OCI-LY7 (cell line): ENCODE results near the gene IGFLR1. TPM values are rescaled to one million over a fixed set of nuclear protein-coding genes. Genes with fewer than 3 reads are reported as not detected.

ENCODE experiments used
- BruUV-seq: library from RNA; stranded (reverse); fragments of 400-500 nt; replicated peaks from 2 replicates; lab custom pipeline; 2021; lab: Mats Ljungman, UMichigan
- CTCF ChIA-PET: fragments of 300-600 bp; sonication (Branson Sonifier 250); formaldehyde crosslinking; loops from one replicate; lab custom pipeline; 2022; ENCODE audit warnings: antibody characterized with exemption; ENCODE audit not compliant: unreplicated experiment; lab: Charles Lee
- POLR2A ChIA-PET: fragments of 300-600 bp; sonication (Branson Sonifier 250); formaldehyde crosslinking; loops from one replicate; lab custom pipeline; 2022; ENCODE audit warnings: antibody characterized with exemption; lab: Charles Lee
- DNase-seq: peaks from one replicate; pipeline ENCODE4 v3.0.0-alpha.2; 2015; ENCODE audit warnings: low spot score
- H2AFZ ChIP-seq: fragments of 200-600 bp; sonication (generic), shearing (Covaris generic); 2 replicates; pipeline ENCODE4 v1.6.1; 2014; ENCODE audit warnings: mild to moderate bottlenecking, antibody characterized with exemption, low read length, moderate library complexity
- H3K27ac ChIP-seq: fragments of 200-600 bp; sonication (generic); 2 replicates; pipeline ENCODE4 v1.5.1; 2014; ENCODE audit warnings: mixed run types, low read depth, mild to moderate bottlenecking, moderate library complexity, low read length, inconsistent platforms; ENCODE audit not compliant: poor library complexity, severe bottlenecking
- H3K36me3 ChIP-seq: fragments of 200-600 bp; sonication (generic); 2 replicates; pipeline ENCODE4 v1.6.1; 2014; ENCODE audit warnings: mild to moderate bottlenecking, antibody characterized with exemption, low read length, moderate library complexity, mixed read lengths; ENCODE audit not compliant: insufficient read depth
- H3K4me1 ChIP-seq: fragments of 200-600 bp; sonication (generic); 2 replicates; pipeline ENCODE4 v1.5.1; 2014; ENCODE audit warnings: mild to moderate bottlenecking, low read length; ENCODE audit not compliant: insufficient read depth, poor library complexity, severe bottlenecking
- H3K4me2 ChIP-seq: fragments of 200-600 bp; sonication (generic); 2 replicates; pipeline ENCODE4 v1.6.1; 2014; ENCODE audit warnings: mild to moderate bottlenecking, low read length
- H3K4me3 ChIP-seq: fragments of 200-600 bp; sonication (generic); 2 replicates; pipeline ENCODE4 v1.5.1; 2014; ENCODE audit warnings: mild to moderate bottlenecking, low read depth, low read length; ENCODE audit not compliant: poor library complexity, severe bottlenecking
- H3K79me2 ChIP-seq: fragments of 200-600 bp; sonication (generic); 2 replicates; pipeline ENCODE4 v1.6.1; 2016; ENCODE audit warnings: low read depth, mild to moderate bottlenecking, low read length, moderate library complexity, mixed read lengths; ENCODE audit not compliant: insufficient read depth
- H3K9me2 ChIP-seq: fragments of 200-600 bp; sonication (generic); 2 replicates; pipeline ENCODE4 v1.6.1; 2016; ENCODE audit warnings: mild to moderate bottlenecking, low read length, mixed read lengths; ENCODE audit not compliant: insufficient read depth
- H3K9me3 ChIP-seq: fragments of 200-600 bp; sonication (generic); 2 replicates; pipeline ENCODE4 v1.6.1; 2014; ENCODE audit warnings: mild to moderate bottlenecking, mixed run types, low read length, mixed read lengths
- H4K20me1 ChIP-seq: fragments of 200-600 bp; sonication (generic); 2 replicates; pipeline ENCODE4 v1.6.1; 2014; ENCODE audit warnings: mild to moderate bottlenecking, antibody characterized with exemption, low read length, moderate library complexity, mixed read lengths; ENCODE audit not compliant: insufficient read depth
- EZH2phosphoT487 ChIP-seq: fragments of 200-600 bp; sonication (generic); IDR thresholded peaks from 2 replicates; pipeline ENCODE4 v1.6.1; 2018; ENCODE audit warnings: low read depth, borderline replicate concordance, mild to moderate bottlenecking, mixed run types, antibody characterized with exemption, low read length, moderate library complexity, mixed read lengths
- intact Hi-C: fragments of 100-400 bp; cut with micrococcal nuclease; formaldehyde crosslinking; loops from one replicate; pipeline ENCODE4 v1.10.0; 2022; ENCODE audit not compliant: unreplicated experiment
- total RNA-seq, 2 experiments: library from RNA; depleted of rRNA in 1 of 2; stranded (reverse); fragments of >200 nt in 1 of 2; shearing (Covaris generic) in 1 of 2; gene quantifications; 2 replicates each; pipeline ENCODE4 v1.2.3, GENCODE V29; 2014 to 2022
- TF ChIP-seq, protein P1 (sequence below): fragments of 200-600 bp; sonication (generic); conservative IDR thresholded peaks from 2 replicates; pipeline ENCODE4 v1.5.1; 2014; ENCODE audit warnings: mild to moderate bottlenecking, antibody characterized with exemption, low read length, moderate library complexity, mixed read lengths

IGFLR1 gene
- total RNA-seq, 2 experiments from 2014 or later = 8.5 to 18.3 TPM

DNA sequence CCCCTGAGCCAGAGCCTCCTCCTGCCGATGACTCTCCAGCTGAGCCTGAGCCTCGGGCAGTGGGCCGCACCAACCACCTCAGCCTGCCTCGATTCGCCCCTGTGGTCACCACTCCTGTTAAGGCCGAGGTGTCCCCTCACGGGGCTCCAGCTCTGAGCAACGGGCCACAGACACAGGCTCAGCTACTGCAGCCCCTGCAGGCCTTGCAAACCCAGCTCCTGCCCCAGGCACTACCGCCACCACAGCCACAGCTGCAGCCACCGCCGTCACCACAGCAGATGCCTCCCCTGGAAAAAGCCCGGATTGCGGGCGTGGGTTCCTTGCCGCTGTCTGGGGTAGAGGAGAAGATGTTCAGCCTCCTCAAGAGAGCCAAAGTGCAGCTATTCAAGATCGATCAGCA is 20.9 kb downstream of the IGFLR1 start:
- no peak overlapping the region for H3K27ac ChIP-seq
- ChIA-PET POLR2A (no interaction called here), CTCF (no interaction called here)
- no peaks in the 10 kb centered on the region for H3K9me3 ChIP-seq
- H3K4me3 ChIP-seq = no peak overlapping the region
- peaks cover 9% of the 10 kb centered on the region for H3K4me1 ChIP-seq
- H3K36me3 ChIP-seq = peaks cover 67% of the 10 kb centered on the region
- TF ChIP-seq, protein P1, sequence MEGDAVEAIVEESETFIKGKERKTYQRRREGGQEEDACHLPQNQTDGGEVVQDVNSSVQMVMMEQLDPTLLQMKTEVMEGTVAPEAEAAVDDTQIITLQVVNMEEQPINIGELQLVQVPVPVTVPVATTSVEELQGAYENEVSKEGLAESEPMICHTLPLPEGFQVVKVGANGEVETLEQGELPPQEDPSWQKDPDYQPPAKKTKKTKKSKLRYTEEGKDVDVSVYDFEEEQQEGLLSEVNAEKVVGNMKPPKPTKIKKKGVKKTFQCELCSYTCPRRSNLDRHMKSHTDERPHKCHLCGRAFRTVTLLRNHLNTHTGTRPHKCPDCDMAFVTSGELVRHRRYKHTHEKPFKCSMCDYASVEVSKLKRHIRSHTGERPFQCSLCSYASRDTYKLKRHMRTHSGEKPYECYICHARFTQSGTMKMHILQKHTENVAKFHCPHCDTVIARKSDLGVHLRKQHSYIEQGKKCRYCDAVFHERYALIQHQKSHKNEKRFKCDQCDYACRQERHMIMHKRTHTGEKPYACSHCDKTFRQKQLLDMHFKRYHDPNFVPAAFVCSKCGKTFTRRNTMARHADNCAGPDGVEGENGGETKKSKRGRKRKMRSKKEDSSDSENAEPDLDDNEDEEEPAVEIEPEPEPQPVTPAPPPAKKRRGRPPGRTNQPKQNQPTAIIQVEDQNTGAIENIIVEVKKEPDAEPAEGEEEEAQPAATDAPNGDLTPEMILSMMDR = no peak
- no peak for TF ChIP-seq EZH2phosphoT487
- intact Hi-C loops = no loop called here
- no peak overlapping the region for H2AFZ ChIP-seq
- H3K79me2 ChIP-seq = peaks cover 18% of the 10 kb centered on the region
- no peaks in the 10 kb centered on the region for H3K9me2 ChIP-seq
- no peak for DNase-seq
- H3K4me2 ChIP-seq = no peak overlapping the region
- no TSS peak for BruUV-seq
- peaks cover 6% of the 10 kb centered on the region for H4K20me1 ChIP-seq

DNA sequence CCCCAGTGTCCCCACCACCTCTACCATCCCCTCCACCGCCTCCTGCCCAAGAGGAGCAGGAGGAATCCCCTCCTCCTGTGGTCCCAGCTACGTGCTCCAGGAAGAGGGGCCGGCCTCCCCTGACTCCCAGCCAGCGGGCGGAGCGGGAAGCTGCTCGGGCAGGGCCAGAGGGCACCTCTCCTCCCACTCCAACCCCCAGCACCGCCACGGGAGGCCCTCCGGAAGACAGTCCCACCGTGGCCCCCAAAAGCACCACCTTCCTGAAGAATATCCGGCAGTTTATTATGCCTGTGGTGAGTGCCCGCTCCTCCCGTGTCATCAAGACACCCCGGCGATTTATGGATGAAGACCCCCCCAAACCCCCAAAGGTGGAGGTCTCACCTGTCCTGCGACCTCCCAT is 21.6 kb downstream of the IGFLR1 start:
- H3K36me3 ChIP-seq = peaks cover 60% of the 10 kb centered on the region
- TF ChIP-seq, protein P1 = no peak
- no peak for TF ChIP-seq EZH2phosphoT487
- peaks cover 17% of the 10 kb centered on the region for H3K4me1 ChIP-seq
- no peak overlapping the region for H2AFZ ChIP-seq
- intact Hi-C loops = no loop called here
- no peaks in the 10 kb centered on the region for H3K9me2 ChIP-seq
- no peak overlapping the region for H3K4me2 ChIP-seq
- BruUV-seq = no TSS peak
- no peak overlapping the region for H3K27ac ChIP-seq
- POLR2A ChIA-PET = no interaction called here
- no peak overlapping the region for H3K4me3 ChIP-seq
- H4K20me1 ChIP-seq = peaks cover 6% of the 10 kb centered on the region
- peaks cover 18% of the 10 kb centered on the region for H3K79me2 ChIP-seq
- H3K9me3 ChIP-seq = no peaks in the 10 kb centered on the region
- DNase-seq = no peak
- CTCF ChIA-PET = no interaction called here

DNA sequence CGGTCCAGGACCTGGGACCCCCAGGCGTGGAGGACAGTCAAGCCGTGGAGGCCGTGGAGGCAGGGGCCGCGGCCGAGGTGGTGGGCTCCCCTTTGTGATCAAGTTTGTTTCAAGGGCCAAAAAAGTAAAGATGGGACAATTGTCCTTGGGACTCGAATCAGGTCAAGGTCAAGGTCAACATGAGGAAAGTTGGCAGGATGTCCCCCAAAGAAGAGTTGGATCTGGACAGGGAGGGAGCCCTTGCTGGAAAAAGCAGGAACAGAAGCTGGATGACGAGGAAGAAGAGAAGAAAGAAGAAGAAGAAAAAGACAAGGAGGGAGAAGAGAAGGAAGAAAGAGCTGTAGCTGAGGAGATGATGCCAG is 22.1 kb downstream of the IGFLR1 start:
- BruUV-seq = no TSS peak
- intact Hi-C loops = no loop called here
- H3K79me2 ChIP-seq = peaks cover 18% of the 10 kb centered on the region
- H4K20me1 ChIP-seq = peaks cover 6% of the 10 kb centered on the region
- H3K9me2 ChIP-seq = no peaks in the 10 kb centered on the region
- H3K27ac ChIP-seq = no peak overlapping the region
- H3K9me3 ChIP-seq = no peaks in the 10 kb centered on the region
- H3K4me3 ChIP-seq = no peak overlapping the region
- H3K36me3 ChIP-seq = peaks cover 55% of the 10 kb centered on the region
- H3K4me2 ChIP-seq = no peak overlapping the region
- CTCF ChIA-PET = no interaction called here
- TF ChIP-seq EZH2phosphoT487 = no peak
- TF ChIP-seq, protein P1 = no peak
- no peak overlapping the region for H2AFZ ChIP-seq
- peaks cover 22% of the 10 kb centered on the region for H3K4me1 ChIP-seq
- POLR2A ChIA-PET = interaction anchor here (0.6 kb wide), 1 partner anchor 273 kb away, joined by 3 read pairs; no protein-coding TSS in a partner anchor
- DNase-seq = no peak
